ENCODE data around the gene APOBEC3C. TPM values are rescaled to one million over a fixed set of nuclear protein-coding genes. Genes with fewer than 3 reads are reported as not detected.
A peak's percentile ranks its signal among the peaks of the same experiment; 100 is the strongest.
"Not testable (repeated sequence)": the region's sequence is repeated elsewhere in the genome, so short reads cannot be mapped to it uniquely, and the experiment has no call there.

APOBEC3C gene
- total and polyA plus RNA-seq, 3 donors from 2014 or later = 58.4 to 76.6 (median 61.3) TPM

DNA sequence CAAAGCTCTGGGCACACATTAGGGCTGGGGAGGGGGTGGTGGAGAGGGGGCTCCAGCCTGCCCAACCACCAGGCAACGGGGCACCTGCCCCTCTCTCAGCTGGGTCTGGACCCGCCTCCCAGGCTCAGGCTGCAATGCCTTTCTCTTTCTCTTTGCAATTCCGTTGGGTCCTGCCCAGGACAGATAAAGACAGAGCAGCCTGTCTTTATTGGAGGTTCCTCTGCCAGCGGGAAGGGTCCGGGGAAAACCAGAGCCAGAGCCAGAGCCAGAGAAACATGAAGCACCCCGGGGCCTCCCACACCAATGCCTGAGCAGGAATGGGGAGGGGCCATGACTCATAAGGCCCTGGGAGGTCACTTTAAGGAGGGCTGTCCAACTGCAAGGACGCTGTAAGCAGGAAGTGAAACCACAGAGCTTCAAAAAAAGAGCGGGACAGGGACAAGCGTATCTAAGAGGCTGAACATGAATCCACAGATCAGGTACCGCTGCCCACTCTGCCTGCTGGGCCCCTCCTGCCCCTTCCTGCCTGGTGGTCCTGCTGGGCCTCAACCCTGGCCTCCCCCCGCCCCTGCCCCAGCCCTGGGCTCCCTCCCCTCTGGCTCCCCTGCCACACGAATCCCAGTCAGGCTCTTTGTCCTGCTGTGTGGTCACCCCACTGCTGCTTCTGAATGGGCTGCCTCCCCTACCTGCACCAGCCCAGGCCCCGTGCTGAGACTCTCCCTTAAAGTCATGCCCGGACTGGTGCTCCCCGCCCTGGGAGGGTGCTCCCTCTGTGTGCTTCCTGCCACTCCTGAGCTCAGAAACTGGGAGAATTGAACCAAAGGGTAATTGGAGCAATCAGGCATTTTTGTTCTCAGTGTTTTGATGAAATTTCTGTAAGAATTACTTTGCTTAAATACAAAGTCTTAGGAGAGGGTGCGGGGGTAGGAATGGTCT lies 31.8 kb upstream of the APOBEC3C start, which contains the start of gene APOBEC3B:
TSS of gene APOBEC3B (plus strand) at position 356 of the 936 bp plus-strand sequence. CDS start at position 463, 107 bp downstream.
- WGBS, 2 donors = 12 to 19% methylated on average over 12 to 16 of the region's 16 CpGs
- H3K4me1 ChIP-seq = peaks cover 19% of the 10 kb centered on the region
- no peaks in the 10 kb centered on the region for H3K36me3 ChIP-seq (ENCODE audit: low read depth, missing control alignments)

GRCh38 chr22:38984224-38984623 lies 29.8 kb upstream of the APOBEC3C start:
- intact Hi-C loops (cut with DNase I; ENCODE audit: low total_unique reads) = no loop called here
- WGBS, 2 donors = 88 to 96% methylated on average over 2 of the region's 2 CpGs
- H3K4me1 ChIP-seq = peaks cover 19% of the 10 kb centered on the region
- H3K27me3 ChIP-seq = no peaks in the 10 kb centered on the region
- no peak overlapping the region for H3K27ac ChIP-seq
- no peak overlapping the region for H3K4me3 ChIP-seq
- DNase-seq = no peak
- no peaks in the 10 kb centered on the region for H3K9me3 ChIP-seq
- no peaks in the 10 kb centered on the region for H3K36me3 ChIP-seq (ENCODE audit: low read depth, missing control alignments)
- TF ChIP-seq, protein P1, sequence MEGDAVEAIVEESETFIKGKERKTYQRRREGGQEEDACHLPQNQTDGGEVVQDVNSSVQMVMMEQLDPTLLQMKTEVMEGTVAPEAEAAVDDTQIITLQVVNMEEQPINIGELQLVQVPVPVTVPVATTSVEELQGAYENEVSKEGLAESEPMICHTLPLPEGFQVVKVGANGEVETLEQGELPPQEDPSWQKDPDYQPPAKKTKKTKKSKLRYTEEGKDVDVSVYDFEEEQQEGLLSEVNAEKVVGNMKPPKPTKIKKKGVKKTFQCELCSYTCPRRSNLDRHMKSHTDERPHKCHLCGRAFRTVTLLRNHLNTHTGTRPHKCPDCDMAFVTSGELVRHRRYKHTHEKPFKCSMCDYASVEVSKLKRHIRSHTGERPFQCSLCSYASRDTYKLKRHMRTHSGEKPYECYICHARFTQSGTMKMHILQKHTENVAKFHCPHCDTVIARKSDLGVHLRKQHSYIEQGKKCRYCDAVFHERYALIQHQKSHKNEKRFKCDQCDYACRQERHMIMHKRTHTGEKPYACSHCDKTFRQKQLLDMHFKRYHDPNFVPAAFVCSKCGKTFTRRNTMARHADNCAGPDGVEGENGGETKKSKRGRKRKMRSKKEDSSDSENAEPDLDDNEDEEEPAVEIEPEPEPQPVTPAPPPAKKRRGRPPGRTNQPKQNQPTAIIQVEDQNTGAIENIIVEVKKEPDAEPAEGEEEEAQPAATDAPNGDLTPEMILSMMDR (IDR thresholded peaks at IDR 0.05) = no peak
- no peak for TF ChIP-seq POLR2A (IDR thresholded peaks at IDR 0.05)

More for the DNA sequence above, 31.8 kb upstream of the APOBEC3C start, which contains the start of gene APOBEC3B:
- DNase-seq = peak; percentile 94
- Histone ChIP-seq H3K9me3 (no peaks in the 10 kb centered on the region), H3K4me3 (peak within 1 kb of the TSS; percentile 15 to 20), H3K27me3 (no peaks in the 10 kb centered on the region), H3K27ac (peak within 1 kb of the TSS in 1 of 2 donors; percentile 29)
- TF ChIP-seq, protein P1 (IDR thresholded peaks at IDR 0.05) = no peak
- no peak for TF ChIP-seq POLR2A (IDR thresholded peaks at IDR 0.05)
- intact Hi-C loops (cut with DNase I; ENCODE audit: low total_unique reads) = no loop called here

- H3K9me3 ChIP-seq; H3K27ac ChIP-seq; H3K4me3 ChIP-seq; H3K27me3 ChIP-seq; intact Hi-C loops (cut with DNase I; ENCODE audit: low total_unique reads); DNase-seq; H3K36me3 ChIP-seq (ENCODE audit: low read depth, missing control alignments): not testable (repeated sequence)
- 90 to 95% methylated on average over 9 of the region's 9 CpGs for WGBS, 2 donors
- H3K4me1 ChIP-seq = peaks cover 19% of the 10 kb centered on the region
These were observed 29.0 kb upstream of the APOBEC3C start for GRCh38 chr22:38984784-38985757.

GRCh38 chr22:38986629-38987028 lies 27.4 kb upstream of the APOBEC3C start:
- DNase-seq = no peak
- WGBS, 2 donors = 86 to 94% methylated on average over 1 to 3 of the region's 3 CpGs
- Histone ChIP-seq H3K27me3 (no peaks in the 10 kb centered on the region), H3K36me3 (ENCODE audit: low read depth, missing control alignments) (no peaks in the 10 kb centered on the region), H3K9me3 (no peaks in the 10 kb centered on the region), H3K4me3 (no peak overlapping the region), H3K4me1 (peaks cover 11% of the 10 kb centered on the region), H3K27ac (no peak overlapping the region)
- intact Hi-C loops (cut with DNase I; ENCODE audit: low total_unique reads) = no loop called here
- TF ChIP-seq, protein P1 (IDR thresholded peaks at IDR 0.05) = no peak
- no peak for TF ChIP-seq POLR2A (IDR thresholded peaks at IDR 0.05)

Data from testis (tissue), 3 donors.